GM18502 (cell line): ENCODE measurements around the gene NKAIN4.

Experiments used
- ATAC-seq: cut with Tn5 transposase; IDR thresholded peaks from one replicate; pipeline ENCODE4 v1.9.1; 2021; ENCODE audit warnings: mild to moderate bottlenecking; ENCODE audit not compliant: unreplicated experiment, poor library complexity

Gene NKAIN4

GRCh38 chr20:63274381-63275228 lies 20.3 kb upstream of the NKAIN4 start:
- no peak for ATAC-seq

GRCh38 chr20:63273635-63274380 lies 19.5 kb upstream of the NKAIN4 start:
- no peak for ATAC-seq

GRCh38 chr20:63273059-63273579 lies 18.9 kb upstream of the NKAIN4 start:
- peak; percentile 15 for ATAC-seq

- peak; percentile 91 for ATAC-seq
Measured at GRCh38 chr20:63272105-63273058, 18.1 kb upstream of the NKAIN4 start, which contains the start of gene ARFGAP1. Gene ARFGAP1, plus strand, starts transcription at chr20:63272813. Its CDS starts 2,768 bp downstream, at chr20:63275581.

GRCh38 chr20:63270606-63271325 lies 16.5 kb upstream of the NKAIN4 start:
- ATAC-seq = no peak

- ATAC-seq = no peak
Measured at GRCh38 chr20:63269724-63270123, 15.5 kb upstream of the NKAIN4 start.

- no peak for ATAC-seq
Measured at GRCh38 chr20:63268671-63269439, 14.6 kb upstream of the NKAIN4 start.

- no peak for ATAC-seq
Measured at GRCh38 chr20:63268256-63268655, 14.0 kb upstream of the NKAIN4 start.

GRCh38 chr20:63267691-63268090 lies 13.4 kb upstream of the NKAIN4 start:
- ATAC-seq = no peak

GRCh38 chr20:63265891-63266515 lies 11.7 kb upstream of the NKAIN4 start:
- ATAC-seq = no peak

- ATAC-seq = no peak
Measured at GRCh38 chr20:63264519-63264918, 10.3 kb upstream of the NKAIN4 start.

- ATAC-seq = no peak
Measured at GRCh38 chr20:63264000-63264399, 9.7 kb upstream of the NKAIN4 start.

GRCh38 chr20:63262836-63263235 lies 8.6 kb upstream of the NKAIN4 start:
- ATAC-seq = no peak

GRCh38 chr20:63261795-63262528 lies 7.7 kb upstream of the NKAIN4 start:
- no peak for ATAC-seq

- no peak for ATAC-seq
Measured at GRCh38 chr20:63261060-63261794, 7.0 kb upstream of the NKAIN4 start.

GRCh38 chr20:63260521-63260920 lies 6.3 kb upstream of the NKAIN4 start:
- ATAC-seq = no peak
